HCT116 (cell line): ENCODE results near the gene BCL11B. TPM values are rescaled to one million over a fixed set of nuclear protein-coding genes. Genes with fewer than 3 reads are reported as not detected.

Experiments
- ATAC-seq: fragments of 200-7000 bp; cut with Tn5 transposase; 2 replicates; pipeline ENCODE4 v1.9.1; 2020; ENCODE audit warnings: mild to moderate bottlenecking, moderate library complexity
- BruUV-seq: library from RNA; stranded (reverse); fragments of 400-500 nt; replicated peaks from 2 replicates; lab custom pipeline; 2021; lab: Mats Ljungman, UMichigan
- CTCF ChIA-PET: fragments of 300-600 bp; sonication (Branson Sonifier 250); formaldehyde crosslinking; loops from one replicate; lab custom pipeline; 2021; ENCODE audit warnings: antibody characterized with exemption; lab: Charles Lee
- POLR2A ChIA-PET: fragments of 300-600, 350-600 bp; sonication (Branson Sonifier 250); formaldehyde crosslinking; loops from one replicate; lab custom pipeline; 2021; ENCODE audit warnings: antibody characterized with exemption; lab: Charles Lee
- RAD21 ChIA-PET, 2 experiments: fragments of 300-600 bp; sonication (Branson Sonifier 250); formaldehyde crosslinking; loops; one replicate each; lab custom pipeline; 2023; ENCODE audit warnings: low total read pairs in 2 of 2; ENCODE audit not compliant: uncharacterized antibody in 2 of 2, unreplicated experiment in 2 of 2, low non-redundant PET in 1 of 2; lab: Charles Lee
- DNase-seq: peaks from one replicate; pipeline ENCODE4 v3.0.0-alpha.2; 2010; ENCODE audit warnings: low read depth, low spot score
- H2AFZ ChIP-seq: fragments of 200-600 bp; shearing (Covaris generic), sonication (generic); 2 replicates; pipeline ENCODE4 v1.6.1; 2017; ENCODE audit warnings: low read depth, mixed run types, mixed read lengths, antibody characterized with exemption, low read length; ENCODE audit not compliant: poor library complexity, severe bottlenecking
- H3K27ac ChIP-seq: 2 replicates; pipeline ENCODE4 v1.5.1; 2012; ENCODE audit warnings: low read depth, low read length
- H3K27me3 ChIP-seq: fragments of 200-600 bp; sonication (generic); 2 replicates; pipeline ENCODE4 v1.6.1; 2016; ENCODE audit warnings: mixed run types, low read length, mixed read lengths; ENCODE audit not compliant: insufficient read depth
- H3K36me3 ChIP-seq, 2 experiments: fragments of 200-500 bp in 1 of 2; fragments of 200-600 bp in 1 of 2; sonication (Bioruptor generic) in 1 of 2; sonication (generic) in 1 of 2; 2 replicates each; pipeline versions ENCODE4 v1.5.1 to v1.6.1; 2014 to 2016; ENCODE audit warnings: low read length in 2 of 2, inconsistent platforms in 1 of 2, mixed read lengths in 1 of 2, mixed run types in 1 of 2; ENCODE audit not compliant: insufficient read depth in 2 of 2, control insufficient read depth in 1 of 2
- H3K4me1 ChIP-seq, 2 experiments: fragments of 200-600 bp in 1 of 2; sonication (generic) in 1 of 2; 2 replicates each; pipeline versions ENCODE4 v1.5.1 to v1.6.1; 2012 to 2017; ENCODE audit warnings: low read length in 2 of 2, inconsistent platforms in 1 of 2, mild to moderate bottlenecking in 1 of 2, mixed read lengths in 1 of 2, mixed run types in 1 of 2, moderate library complexity in 1 of 2; ENCODE audit not compliant: insufficient read depth in 2 of 2, control insufficient read depth in 1 of 2
- H3K4me2 ChIP-seq: fragments of 200-600 bp; sonication (generic); 2 replicates; pipeline ENCODE4 v1.6.1; 2017; ENCODE audit warnings: mixed run types, low read length, mixed read lengths
- H3K4me3 ChIP-seq, 2 experiments: fragments of 200-600 bp in 1 of 2; sonication (generic) in 1 of 2; replicated peaks in 1 of 2; 2 replicates each; pipeline ENCODE4 v1.5.1; 2011 to 2016; ENCODE audit warnings: low read length in 2 of 2, control low read depth in 1 of 2, low read depth in 1 of 2, mild to moderate bottlenecking in 1 of 2, mixed read lengths in 1 of 2, mixed run types in 1 of 2
- H3K79me2 ChIP-seq: fragments of 200-600 bp; sonication (generic); 2 replicates; pipeline ENCODE4 v1.6.1; 2017; ENCODE audit warnings: mild to moderate bottlenecking, mixed run types, low read length, moderate library complexity, mixed read lengths; ENCODE audit not compliant: insufficient read depth
- H3K9ac ChIP-seq: fragments of 200-600 bp; sonication (generic); 2 replicates; pipeline ENCODE4 v1.6.1; 2016; ENCODE audit warnings: low read length, mixed read lengths
- H3K9me2 ChIP-seq: fragments of 200-600 bp; sonication (generic), shearing (Covaris generic); 2 replicates; pipeline ENCODE4 v1.6.1; 2017; ENCODE audit warnings: mixed run types, mild to moderate bottlenecking, moderate library complexity; ENCODE audit not compliant: insufficient read depth
- H3K9me3 ChIP-seq, 2 experiments: fragments of 200-500 bp in 1 of 2; fragments of 200-600 bp in 1 of 2; sonication (Bioruptor generic) in 1 of 2; sonication (generic) in 1 of 2; 2 replicates each; pipeline ENCODE4 v1.6.1; 2014 to 2017; ENCODE audit warnings: low read length in 2 of 2, mixed read lengths in 2 of 2, inconsistent platforms in 1 of 2, low read depth in 1 of 2, mild to moderate bottlenecking in 1 of 2, mixed run types in 1 of 2, moderate library complexity in 1 of 2; ENCODE audit not compliant: control insufficient read depth in 1 of 2, insufficient read depth in 1 of 2
- H4K20me1 ChIP-seq: fragments of 200-600 bp; sonication (generic), shearing (Covaris generic); 2 replicates; pipeline ENCODE4 v1.6.1; 2017; ENCODE audit warnings: mixed run types, mild to moderate bottlenecking, moderate library complexity; ENCODE audit not compliant: insufficient read depth
- CBX3 ChIP-seq: IDR thresholded peaks from 2 replicates; pipeline ENCODE4 v1.6.1; 2012; ENCODE audit warnings: low read depth
- CEBPB ChIP-seq: IDR thresholded peaks from 2 replicates; pipeline ENCODE4 v1.6.1; 2012; ENCODE audit warnings: low read depth
- ELF1 ChIP-seq: IDR thresholded peaks from 2 replicates; pipeline ENCODE4 v1.6.1; 2012; ENCODE audit warnings: low read depth, borderline replicate concordance
- EZH2 ChIP-seq: fragments of 200-600 bp; sonication (generic); IDR thresholded peaks from 2 replicates; pipeline ENCODE4 v1.6.1; 2017; ENCODE audit warnings: antibody characterized with exemption, mixed run types
- FOSL1 ChIP-seq: IDR thresholded peaks from 2 replicates; pipeline ENCODE4 v1.6.1; 2012; ENCODE audit warnings: low read depth
- JUND ChIP-seq: IDR thresholded peaks from 2 replicates; pipeline ENCODE4 v1.6.1; 2012
- SRF ChIP-seq: IDR thresholded peaks from 2 replicates; pipeline ENCODE4 v1.6.1; 2012; ENCODE audit warnings: low read depth
- YY1 ChIP-seq: IDR thresholded peaks from 2 replicates; pipeline ENCODE4 v1.6.1; 2011; ENCODE audit warnings: low read length, low read depth, moderate library complexity, mild to moderate bottlenecking; ENCODE audit not compliant: insufficient replicate concordance; ENCODE audit errors: extremely low read depth
- intact Hi-C: fragments of 100-400 bp; cut with micrococcal nuclease; formaldehyde crosslinking; loops from 2 replicates; pipeline ENCODE4 v1.10.0; 2022
- total RNA-seq: library from RNA; stranded (reverse); gene quantifications from one replicate; pipeline ENCODE4 v1.2.1, GENCODE V29; 2021; ENCODE audit not compliant: unreplicated experiment
- TF ChIP-seq, protein P1 (sequence below): IDR thresholded peaks from 2 replicates; pipeline ENCODE4 v1.6.1; 2012
- TF ChIP-seq, protein P2 (sequence below), 3 experiments: fragments of 200-600 bp in 1 of 3; sonication (generic) in 1 of 3; IDR thresholded peaks in 2 of 3; conservative IDR thresholded peaks in 1 of 3; 2 replicates each; pipeline ENCODE4 v1.5.1; 2012 to 2017; ENCODE audit warnings: low read depth in 2 of 3, low read length in 2 of 3, antibody characterized with exemption in 1 of 3, borderline replicate concordance in 1 of 3, control low read depth in 1 of 3, mild to moderate bottlenecking in 1 of 3, mixed read lengths in 1 of 3, mixed run types in 1 of 3, moderate library complexity in 1 of 3; ENCODE audit not compliant: insufficient read depth in 1 of 3
- TF ChIP-seq, protein P3 (sequence below): IDR thresholded peaks from 2 replicates; pipeline ENCODE4 v1.6.1; 2012; ENCODE audit warnings: low read depth
- TF ChIP-seq, protein P4 (sequence below): IDR thresholded peaks from 2 replicates; pipeline ENCODE4 v1.6.1; 2012

Gene BCL11B
- total RNA-seq, 1 experiment from 2014 or later, result 1.1 TPM

DNA sequence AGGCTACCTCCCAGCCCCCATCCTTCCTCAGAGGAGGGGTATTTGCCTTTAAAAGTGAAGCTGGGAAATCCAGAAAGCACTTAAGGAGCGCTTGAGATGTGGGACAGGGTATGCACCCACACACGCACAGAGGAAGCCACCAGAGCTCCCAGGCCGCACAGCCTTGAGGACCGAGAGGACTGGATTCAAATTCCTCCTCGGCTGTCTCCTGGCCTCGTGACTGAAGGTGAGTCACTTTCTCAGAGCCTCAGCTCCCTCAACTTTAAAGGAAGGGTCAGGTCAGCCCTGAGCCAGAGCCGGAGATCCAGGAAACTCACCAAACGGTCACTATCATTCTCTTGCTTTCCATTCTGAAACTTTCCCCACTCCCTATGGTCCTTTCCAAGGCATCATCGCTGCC lies 37.6 kb downstream of the BCL11B start:
- Histone ChIP-seq H3K36me3 (no peaks in the 10 kb centered on the region), H4K20me1 (no peaks in the 10 kb centered on the region), H3K4me3 (peak overlapping the region in 1 of 2 experiments; percentile 49; a peak in 3 of 4 replicates), H3K9me3 (no peaks in the 10 kb centered on the region), H2AFZ (peak overlapping the region; percentile 63), H3K27ac (peak overlapping the region; percentile 18), H3K4me2 (peak overlapping the region; percentile 79), H3K4me1 (peaks cover 22 to 57% of the 10 kb centered on the region in 2 experiments; a peak in 3 of 4 replicates), H3K9me2 (no peaks in the 10 kb centered on the region), H3K9ac (peak overlapping the region; percentile 25), H3K79me2 (no peaks in the 10 kb centered on the region), H3K27me3 (no peaks in the 10 kb centered on the region)
- ChIA-PET RAD21 (no interaction called here), CTCF (no interaction called here), POLR2A (no interaction called here)
- ATAC-seq (peak; percentile 25), DNase-seq (no peak)
- intact Hi-C loops, result no loop called here
- TF ChIP-seq FOSL1 (peak; percentile 36; the same call in 1 of the 2 replicates), JUND (peak; percentile 25; the same call in 1 of the 2 replicates), ELF1 (no peak), YY1 (no peak), CEBPB (no peak)
- TF ChIP-seq, protein P1, sequence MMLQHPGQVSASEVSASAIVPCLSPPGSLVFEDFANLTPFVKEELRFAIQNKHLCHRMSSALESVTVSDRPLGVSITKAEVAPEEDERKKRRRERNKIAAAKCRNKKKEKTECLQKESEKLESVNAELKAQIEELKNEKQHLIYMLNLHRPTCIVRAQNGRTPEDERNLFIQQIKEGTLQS, result no peak
- no TSS peak for BruUV-seq

DNA sequence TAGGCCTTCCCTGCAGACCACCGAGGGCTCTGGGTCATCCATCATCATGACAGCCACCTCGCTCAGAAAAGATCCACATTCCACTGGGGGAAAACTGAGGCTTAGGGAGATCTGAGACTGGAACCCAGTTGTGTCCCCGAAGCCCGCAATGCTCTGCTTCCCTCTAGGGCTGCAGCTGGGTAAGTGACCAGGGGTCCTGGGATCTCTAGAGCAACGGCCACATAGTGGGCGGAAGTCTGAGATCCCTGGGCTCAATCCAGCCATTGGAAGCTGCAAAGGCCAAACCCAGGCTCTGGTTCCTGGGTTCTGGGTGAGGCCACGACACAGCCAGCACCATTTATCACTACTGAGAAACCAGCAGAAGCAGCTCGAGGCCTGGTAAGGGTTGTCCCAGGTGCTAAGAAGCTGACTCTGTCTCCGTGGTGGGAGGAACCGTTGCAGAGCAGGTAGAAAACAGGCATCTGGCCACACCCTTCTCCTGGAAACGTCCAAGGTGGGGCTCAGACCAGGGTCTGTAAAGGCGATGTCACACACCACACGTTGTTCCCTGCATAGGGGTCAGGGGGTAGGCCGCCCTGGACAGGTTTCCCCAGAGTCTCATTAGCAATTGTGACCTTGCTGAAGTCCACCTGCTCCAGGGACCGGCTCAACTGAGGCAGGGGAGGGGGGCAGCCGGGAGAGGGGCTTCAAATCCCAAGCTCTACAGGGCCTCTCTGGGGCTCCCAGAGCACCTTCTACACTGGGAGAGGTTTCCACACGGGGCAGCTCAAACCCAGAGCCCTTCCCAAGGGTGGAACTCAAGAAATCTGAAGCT lies 38.6 kb downstream of the BCL11B start:
- no peaks in the 10 kb centered on the region for H3K36me3 ChIP-seq
- H3K4me3 ChIP-seq, result no peak overlapping the region
- no peak overlapping the region for H2AFZ ChIP-seq
- intact Hi-C loops, result no loop called here
- no peak overlapping the region for H3K27ac ChIP-seq
- H4K20me1 ChIP-seq, result no peaks in the 10 kb centered on the region
- no peaks in the 10 kb centered on the region for H3K9me3 ChIP-seq
- H3K79me2 ChIP-seq, result no peaks in the 10 kb centered on the region
- H3K9ac ChIP-seq, result no peak overlapping the region
- H3K27me3 ChIP-seq, result no peaks in the 10 kb centered on the region
- no TSS peak for BruUV-seq
- H3K9me2 ChIP-seq, result no peaks in the 10 kb centered on the region
- peak overlapping the region; percentile 79; the same call in 1 of the 2 replicates for H3K4me2 ChIP-seq
- peaks cover 22 to 56% of the 10 kb centered on the region in 2 experiments; a peak in 3 of 4 replicates for H3K4me1 ChIP-seq
- DNase-seq, result no peak
- no peak for ATAC-seq
- ChIA-PET RAD21 (no interaction called here), CTCF (no interaction called here), POLR2A (no interaction called here)
- no peak for TF ChIP-seq EZH2
- TF ChIP-seq, protein P2, sequence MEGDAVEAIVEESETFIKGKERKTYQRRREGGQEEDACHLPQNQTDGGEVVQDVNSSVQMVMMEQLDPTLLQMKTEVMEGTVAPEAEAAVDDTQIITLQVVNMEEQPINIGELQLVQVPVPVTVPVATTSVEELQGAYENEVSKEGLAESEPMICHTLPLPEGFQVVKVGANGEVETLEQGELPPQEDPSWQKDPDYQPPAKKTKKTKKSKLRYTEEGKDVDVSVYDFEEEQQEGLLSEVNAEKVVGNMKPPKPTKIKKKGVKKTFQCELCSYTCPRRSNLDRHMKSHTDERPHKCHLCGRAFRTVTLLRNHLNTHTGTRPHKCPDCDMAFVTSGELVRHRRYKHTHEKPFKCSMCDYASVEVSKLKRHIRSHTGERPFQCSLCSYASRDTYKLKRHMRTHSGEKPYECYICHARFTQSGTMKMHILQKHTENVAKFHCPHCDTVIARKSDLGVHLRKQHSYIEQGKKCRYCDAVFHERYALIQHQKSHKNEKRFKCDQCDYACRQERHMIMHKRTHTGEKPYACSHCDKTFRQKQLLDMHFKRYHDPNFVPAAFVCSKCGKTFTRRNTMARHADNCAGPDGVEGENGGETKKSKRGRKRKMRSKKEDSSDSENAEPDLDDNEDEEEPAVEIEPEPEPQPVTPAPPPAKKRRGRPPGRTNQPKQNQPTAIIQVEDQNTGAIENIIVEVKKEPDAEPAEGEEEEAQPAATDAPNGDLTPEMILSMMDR (IDR thresholded peaks at IDR 0.05 in 2 of 3, conservative IDR thresholded peaks at IDR 0.05 in 1 of 3; ENCODE audit: borderline replicate concordance in 1 of 3, insufficient read depth in 1 of 3, low read depth in 2 of 3, low read length in 2 of 3), result no peak
- TF ChIP-seq CBX3, result no peak
- no peak for TF ChIP-seq ELF1
- TF ChIP-seq, protein P3, sequence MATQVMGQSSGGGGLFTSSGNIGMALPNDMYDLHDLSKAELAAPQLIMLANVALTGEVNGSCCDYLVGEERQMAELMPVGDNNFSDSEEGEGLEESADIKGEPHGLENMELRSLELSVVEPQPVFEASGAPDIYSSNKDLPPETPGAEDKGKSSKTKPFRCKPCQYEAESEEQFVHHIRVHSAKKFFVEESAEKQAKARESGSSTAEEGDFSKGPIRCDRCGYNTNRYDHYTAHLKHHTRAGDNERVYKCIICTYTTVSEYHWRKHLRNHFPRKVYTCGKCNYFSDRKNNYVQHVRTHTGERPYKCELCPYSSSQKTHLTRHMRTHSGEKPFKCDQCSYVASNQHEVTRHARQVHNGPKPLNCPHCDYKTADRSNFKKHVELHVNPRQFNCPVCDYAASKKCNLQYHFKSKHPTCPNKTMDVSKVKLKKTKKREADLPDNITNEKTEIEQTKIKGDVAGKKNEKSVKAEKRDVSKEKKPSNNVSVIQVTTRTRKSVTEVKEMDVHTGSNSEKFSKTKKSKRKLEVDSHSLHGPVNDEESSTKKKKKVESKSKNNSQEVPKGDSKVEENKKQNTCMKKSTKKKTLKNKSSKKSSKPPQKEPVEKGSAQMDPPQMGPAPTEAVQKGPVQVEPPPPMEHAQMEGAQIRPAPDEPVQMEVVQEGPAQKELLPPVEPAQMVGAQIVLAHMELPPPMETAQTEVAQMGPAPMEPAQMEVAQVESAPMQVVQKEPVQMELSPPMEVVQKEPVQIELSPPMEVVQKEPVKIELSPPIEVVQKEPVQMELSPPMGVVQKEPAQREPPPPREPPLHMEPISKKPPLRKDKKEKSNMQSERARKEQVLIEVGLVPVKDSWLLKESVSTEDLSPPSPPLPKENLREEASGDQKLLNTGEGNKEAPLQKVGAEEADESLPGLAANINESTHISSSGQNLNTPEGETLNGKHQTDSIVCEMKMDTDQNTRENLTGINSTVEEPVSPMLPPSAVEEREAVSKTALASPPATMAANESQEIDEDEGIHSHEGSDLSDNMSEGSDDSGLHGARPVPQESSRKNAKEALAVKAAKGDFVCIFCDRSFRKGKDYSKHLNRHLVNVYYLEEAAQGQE, result no peak
- TF ChIP-seq JUND, result no peak
- TF ChIP-seq, protein P4, sequence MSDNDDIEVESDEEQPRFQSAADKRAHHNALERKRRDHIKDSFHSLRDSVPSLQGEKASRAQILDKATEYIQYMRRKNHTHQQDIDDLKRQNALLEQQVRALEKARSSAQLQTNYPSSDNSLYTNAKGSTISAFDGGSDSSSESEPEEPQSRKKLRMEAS, result no peak
- no peak for TF ChIP-seq YY1
- TF ChIP-seq, protein P1, result no peak
- TF ChIP-seq CEBPB, result no peak
- TF ChIP-seq SRF, result no peak
